CD1c-positive myeloid dendritic cell (primary cell): ENCODE results near the gene MROH8.

Source experiments
- DNase-seq: peaks from one replicate; pipeline ENCODE4 v3.0.0-alpha.2; 2016; ENCODE audit errors: extremely low spot score

MROH8 gene

DNA sequence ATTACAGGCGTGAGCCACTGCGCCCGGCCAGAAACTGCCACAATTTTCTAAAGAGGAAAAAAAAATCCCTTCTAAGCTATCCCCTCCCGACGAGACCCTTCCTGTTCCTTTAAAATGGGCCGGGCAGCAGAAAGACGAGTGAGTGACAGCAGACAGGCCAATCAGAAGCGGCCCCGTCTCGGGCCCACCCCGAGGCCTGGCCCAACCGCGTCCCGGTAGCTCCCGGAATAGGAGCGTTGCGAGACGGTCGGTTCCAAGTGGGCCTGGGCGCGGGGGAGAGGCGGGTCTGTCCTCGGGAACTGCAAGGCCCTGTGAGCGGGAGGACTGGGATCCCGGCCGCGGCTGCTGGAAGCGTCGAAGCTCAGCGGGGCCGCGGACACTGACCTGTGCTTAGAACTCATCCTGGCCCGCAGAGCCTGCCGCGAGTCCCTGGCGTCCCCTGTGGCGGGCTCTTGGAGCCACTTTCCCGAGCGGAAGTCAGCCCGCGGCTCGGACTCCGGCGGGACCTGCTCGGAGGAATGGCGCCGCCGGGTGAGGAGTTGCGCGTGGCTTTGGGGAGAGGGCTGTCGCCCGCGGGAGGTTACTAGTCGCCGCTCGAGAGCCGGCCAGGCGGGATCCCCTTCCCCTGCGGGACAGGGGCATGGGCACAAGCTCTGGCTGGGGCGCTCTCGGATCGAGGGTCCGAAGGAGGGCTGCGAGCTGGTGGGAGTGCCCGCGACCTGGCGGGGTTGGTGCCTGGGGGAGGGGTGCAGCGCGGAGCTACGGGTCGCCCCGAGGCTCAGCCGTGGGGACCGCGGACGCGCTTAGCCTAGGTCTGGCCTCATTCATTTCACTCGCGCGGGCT, at the start of gene MROH8, which contains the start of gene RPN2:
TSS of gene MROH8 (minus strand) at position 710 of the 844 bp plus-strand sequence.
TSS of gene RPN2 (plus strand) at position 492 of the 844 bp plus-strand sequence. CDS start at position 519, 27 bp downstream.
- DNase-seq, result peak; percentile 97

DNA sequence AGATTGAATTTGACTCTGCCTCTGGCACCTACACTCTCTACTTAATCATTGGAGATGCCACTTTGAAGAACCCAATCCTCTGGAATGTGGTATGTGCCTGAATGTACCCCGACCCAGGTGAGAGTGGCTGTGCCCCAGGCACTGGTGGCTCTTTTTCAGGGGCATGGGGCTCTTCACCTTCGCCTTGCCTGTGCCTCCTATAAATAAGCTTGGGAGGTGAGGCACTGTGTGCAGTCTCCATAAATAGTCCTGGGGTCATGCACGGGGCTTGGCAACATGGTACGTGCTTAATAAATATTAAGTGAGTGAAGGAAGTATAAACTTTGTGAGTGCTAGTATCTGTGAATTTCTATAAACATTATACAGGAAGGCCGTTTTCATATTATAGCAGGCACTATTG, 49.3 kb upstream of the MROH8 start:
- DNase-seq, result no peak

DNA sequence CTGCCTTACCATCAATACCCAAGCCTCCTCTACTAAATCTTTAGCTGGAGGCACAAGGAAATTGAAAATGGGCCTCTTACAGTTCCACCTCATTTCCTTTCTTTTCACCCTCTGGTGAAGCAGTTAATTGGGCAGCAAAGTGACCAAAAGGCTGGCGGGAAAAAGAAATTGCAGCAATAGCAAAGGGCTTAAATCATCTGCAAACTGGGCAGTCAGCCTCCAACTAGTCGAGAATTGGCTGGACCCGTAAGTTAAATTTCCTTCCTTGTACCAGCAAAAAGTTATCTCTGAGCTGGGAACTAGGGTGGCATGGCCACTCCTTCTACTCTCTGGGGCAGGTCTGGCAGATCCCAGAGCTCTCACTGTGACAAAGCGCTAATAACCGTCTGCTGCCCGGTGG, 48.7 kb upstream of the MROH8 start:
- no peak for DNase-seq

DNA sequence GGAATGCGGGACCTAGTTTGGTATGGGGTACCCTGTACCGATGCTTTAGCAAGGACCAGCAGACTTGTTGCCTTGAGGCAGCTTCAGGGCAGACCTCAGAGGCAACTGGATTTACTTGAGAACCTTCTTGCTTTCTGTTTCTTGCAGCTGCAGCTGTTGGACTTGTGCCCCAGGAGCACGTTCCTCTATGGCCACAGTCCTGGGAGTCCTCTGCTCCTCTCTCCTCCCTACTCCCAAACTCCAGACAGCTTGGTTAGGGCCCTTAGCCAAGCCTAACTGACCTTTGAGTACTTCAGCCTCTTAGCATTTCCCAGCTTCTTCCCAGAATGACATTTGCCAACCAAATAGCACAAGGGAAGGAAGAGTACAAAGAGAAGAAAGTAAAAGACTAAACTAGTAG, 47.5 kb upstream of the MROH8 start:
- no peak for DNase-seq

DNA sequence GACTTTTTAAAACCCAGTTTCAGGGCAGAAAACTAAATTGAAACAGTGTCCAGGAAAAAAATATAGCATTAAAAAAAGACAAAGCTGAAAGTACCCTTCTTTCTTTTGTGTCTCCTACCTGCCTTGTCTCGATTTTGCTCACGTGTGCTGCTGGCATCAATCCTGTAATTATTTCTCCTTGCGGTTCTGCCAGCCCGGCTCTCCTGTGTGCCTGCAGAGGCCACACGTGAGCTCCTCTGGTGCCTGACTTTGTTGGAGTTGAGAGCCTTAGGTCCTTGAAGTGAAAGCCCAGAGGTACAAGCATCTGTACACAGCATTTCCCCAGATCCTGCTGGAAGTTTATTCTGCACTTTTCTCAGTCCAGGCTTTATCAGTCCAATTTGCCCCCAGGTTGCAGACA, 45.8 kb upstream of the MROH8 start:
- no peak for DNase-seq

DNA sequence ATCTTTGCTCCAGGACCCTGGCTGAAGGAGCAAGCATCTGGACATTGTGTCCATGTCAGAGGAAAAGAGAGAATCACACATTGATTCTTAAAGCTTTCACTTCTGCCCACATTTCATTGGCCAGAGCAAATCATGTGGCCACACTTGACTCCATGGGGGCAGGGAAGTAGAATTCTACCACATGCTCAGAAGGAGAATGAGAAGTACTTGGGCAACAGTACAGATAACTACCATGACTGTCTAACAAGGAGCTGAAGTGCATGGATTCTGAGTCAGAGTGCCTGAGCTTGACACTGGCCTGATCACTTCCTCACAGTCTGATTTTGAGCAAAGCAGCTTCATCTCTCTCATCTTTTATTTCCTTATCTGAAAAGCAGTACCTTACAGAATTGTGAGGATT, 43.7 kb upstream of the MROH8 start:
- DNase-seq, result peak; percentile 92

DNA sequence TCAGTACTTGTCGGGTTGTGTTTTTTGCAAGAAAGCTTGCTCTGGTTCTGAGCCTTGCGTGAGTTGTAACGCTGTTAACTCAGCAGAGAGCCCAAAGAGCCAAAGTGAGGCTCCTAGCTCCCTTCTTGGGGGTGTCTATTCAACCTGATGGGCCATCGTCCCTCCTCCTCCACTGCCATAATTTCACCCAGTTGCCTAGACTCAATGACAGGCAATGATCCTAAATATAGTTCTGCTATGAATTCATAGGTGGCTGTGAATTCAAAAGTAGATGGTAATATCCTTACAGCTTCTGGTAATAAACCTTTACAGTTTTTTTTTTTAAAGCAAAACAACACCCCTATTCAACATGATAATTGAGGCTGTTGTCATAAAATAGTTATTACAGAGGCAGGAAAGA, 42.7 kb upstream of the MROH8 start:
- DNase-seq, result no peak

DNA sequence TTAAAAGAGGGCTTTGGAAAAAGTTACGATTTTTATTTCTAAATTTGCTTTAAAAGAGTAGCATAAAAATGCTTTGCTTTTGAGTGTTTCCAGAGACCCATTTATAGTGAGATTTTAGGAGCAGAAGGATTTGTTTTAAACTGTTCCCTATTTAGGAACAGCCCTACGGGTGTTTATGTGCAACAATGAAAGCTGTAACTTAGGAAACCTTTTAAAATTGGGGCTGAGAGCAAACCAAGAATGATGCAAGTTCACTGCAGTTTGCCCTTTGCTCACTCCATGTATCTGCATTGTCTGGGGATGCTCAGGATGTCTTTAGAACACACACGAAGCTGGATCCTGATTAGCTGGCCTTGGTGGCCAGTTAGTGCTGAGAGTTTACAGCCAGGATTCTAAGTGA, 41.4 kb upstream of the MROH8 start:
- no peak for DNase-seq

DNA sequence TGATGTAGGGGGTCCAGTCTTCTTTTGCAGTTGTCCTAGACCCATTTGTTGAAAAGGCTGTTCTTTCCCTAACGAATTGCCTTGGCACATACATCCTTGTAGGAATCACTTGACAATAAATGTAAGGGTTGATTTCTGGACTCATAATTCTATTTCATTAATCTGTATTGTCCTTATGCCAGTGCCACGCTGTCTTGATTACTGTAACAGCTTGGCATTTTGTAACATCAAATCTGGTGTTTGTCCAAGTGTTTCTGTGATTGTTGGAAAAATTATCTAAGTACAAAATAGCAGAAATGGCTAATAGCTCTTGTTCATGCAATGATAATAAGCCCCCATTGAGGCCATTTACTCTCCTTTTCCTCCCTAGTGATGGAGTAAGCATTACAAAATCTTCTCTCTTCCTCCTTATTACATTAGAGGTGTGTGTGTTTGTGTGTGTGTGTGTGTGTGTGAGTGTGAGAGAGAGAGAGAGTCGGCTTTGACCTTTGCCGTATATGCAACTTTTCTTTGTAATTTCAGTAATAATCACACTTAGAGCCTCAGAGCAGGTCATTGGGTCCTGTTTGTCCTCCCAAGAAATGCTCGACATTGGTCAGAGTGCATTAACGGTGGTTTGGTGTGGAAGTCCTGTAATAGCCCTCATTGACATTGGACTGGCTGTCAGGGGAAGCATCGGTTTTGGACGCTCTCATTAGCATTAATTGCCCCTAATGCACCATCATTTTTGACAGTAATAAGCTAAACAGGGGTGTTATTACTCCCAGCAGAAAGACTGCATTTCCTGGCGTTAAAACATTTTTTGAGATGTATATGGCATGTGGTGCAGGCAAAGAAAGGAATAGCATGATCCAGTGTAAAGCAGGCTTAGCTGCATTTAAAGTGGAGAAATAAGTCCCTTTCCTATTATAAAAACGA, 40.7 kb upstream of the MROH8 start:
- DNase-seq, result no peak

DNA sequence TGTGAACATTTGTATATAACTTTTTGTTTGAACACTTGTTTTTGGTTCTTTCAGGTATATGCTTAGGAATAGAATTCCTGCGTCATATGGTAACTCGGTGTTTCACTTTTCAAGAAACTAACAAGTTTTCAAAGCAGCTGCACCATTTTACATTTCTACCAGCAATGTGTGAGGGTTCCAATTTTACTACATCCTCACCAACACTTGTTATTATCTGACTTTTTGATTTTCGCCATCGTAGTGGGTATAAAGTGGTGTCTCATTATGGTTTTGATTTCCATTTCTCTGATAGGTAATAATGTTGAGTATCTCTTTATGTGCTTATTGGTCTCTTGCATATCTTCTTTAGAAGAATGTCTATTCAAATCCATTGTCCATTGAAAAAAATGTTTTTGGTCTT, 39.6 kb upstream of the MROH8 start:
- no peak for DNase-seq

DNA sequence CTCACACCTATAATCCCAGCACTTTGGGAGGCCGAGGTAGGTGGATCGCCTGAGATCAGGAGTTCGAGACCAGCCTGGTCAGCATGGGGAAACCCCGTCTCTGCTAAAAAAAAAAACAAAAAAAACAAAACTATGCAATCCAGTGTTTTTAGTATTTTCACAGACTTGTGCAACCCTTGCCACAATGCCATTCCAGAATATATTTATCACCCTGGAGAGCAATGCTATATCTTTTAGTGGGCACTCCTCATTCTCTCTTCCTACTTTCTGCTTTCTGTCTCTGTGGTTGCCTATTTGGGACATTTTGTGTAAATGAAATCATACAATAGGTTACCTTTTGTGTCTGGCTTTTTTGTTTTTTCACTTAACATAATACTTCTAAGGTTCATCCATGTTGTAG, 39.1 kb upstream of the MROH8 start:
- DNase-seq, result no peak

DNA sequence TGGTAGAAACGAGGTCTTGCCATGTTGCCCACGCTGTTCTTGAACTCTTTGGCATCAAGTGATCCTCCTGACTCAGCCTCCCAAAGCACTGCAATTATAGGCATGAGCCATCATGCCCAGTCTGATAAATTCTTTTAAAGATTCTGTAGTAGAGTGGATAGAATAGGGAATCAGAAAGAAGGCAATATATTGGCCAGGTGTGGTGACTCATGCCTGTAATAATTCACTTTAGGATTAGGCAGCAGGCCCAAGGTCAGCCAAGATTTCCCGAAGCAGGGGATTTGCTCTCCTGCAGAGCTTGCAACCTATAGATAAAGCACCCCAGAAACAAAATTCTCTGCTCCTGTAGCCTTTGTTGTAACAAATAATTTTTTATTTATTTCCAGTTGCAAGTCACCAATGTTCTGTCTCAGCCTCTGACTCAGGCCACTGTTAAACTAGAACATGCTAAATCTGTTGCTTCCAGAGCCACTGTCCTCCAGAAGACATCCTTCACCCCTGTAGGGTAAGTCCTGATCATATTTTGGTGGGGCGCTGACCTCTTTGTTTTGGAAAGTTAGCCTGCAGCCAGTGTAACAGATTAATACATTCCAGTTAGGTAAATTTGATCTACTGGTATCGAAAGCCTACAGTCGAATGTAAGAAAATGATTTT, 30.4 kb upstream of the MROH8 start:
- DNase-seq, result no peak

DNA sequence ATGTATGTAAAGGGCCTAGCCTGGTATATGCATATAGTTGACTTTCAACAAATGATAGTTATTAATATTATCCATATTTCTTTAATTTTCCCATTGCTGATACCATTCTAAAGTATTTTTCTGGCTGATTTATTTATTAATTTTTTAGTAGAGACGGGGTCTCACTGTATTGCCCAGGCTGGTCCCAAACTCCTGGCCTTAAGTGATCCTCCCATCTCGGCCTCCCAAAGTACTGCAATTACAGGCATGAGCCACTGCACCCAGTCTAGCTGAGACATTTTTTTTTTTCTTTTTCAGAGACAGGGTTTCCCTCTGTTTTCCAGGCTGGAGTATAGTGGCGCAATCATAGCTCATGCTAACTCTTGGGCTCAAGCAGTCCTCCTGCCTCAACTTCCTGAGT, 29.8 kb upstream of the MROH8 start:
- DNase-seq, result no peak

DNA sequence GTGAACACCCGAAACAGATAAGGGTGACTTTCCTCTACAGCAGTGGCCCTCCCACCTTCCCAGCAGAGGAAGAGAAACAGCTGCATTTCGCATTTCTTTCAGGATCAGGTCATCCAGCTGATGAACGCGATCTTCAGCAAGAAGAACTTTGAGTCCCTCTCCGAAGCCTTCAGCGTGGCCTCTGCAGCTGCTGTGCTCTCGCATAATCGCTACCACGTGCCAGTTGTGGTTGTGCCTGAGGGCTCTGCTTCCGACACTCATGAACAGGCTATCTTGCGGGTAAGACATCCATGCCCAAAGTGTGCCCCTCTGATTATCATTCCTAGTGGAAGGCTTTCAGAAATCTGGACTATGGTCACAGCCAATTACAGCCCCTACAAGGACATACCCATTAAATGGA, 27.8 kb upstream of the MROH8 start:
- no peak for DNase-seq

DNA sequence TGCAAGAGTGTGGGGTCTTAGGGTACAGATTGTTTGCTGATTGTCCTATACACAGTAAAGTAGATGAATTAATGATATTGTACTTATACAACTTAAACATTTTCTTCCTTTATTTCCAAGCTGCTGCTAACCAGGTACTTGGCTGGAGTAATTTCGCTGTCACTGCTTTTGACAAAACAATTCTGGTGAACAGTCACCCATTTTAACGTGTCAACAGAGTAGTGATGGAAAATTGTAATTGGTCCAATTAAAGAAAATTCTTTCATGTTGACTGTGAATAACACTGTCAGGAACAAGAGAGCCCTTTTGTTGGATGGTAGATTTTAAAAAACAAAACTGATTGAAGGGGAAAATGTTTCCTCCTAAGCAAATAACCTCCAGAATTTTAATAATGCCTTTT, 26.4 kb upstream of the MROH8 start:
- DNase-seq, result no peak

DNA sequence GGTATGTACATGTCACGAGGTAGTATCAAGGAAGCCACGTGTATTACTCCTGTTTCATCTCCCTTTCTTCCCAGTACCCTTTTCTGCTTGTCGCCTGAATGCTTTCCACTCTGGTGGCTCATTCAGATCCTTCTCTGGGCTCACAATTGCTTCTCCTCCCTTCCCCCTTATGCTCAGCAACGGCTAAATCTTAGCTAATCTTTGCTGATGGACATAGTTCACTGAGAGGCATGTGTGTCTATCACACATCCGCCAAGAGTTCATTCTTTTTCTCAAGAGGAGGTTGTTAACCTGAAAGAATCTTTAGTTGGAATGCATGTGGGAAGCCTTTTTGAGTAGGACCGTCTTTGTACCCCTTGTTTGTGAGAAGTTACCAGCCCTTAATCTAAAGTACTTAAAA, 25.8 kb upstream of the MROH8 start:
- no peak for DNase-seq

DNA sequence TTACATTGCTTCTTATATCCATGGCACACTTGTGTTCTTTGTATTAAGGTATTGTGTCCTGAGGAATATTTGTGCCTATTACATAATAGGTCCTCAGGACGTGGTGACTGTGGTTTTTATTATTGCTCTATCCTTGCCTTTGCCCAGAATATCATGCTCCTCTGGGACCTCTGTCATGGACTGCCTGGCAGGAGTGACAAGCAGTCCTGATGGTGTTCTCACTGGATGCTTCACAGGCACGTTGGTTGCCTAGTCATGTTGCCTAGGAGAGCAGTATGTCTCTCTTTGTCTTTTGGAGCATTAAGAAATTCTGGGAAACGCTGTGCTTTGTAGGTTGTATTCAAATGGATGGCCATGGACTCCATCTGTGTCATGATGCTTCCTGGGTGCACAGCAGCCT, 24.7 kb upstream of the MROH8 start:
- no peak for DNase-seq

DNA sequence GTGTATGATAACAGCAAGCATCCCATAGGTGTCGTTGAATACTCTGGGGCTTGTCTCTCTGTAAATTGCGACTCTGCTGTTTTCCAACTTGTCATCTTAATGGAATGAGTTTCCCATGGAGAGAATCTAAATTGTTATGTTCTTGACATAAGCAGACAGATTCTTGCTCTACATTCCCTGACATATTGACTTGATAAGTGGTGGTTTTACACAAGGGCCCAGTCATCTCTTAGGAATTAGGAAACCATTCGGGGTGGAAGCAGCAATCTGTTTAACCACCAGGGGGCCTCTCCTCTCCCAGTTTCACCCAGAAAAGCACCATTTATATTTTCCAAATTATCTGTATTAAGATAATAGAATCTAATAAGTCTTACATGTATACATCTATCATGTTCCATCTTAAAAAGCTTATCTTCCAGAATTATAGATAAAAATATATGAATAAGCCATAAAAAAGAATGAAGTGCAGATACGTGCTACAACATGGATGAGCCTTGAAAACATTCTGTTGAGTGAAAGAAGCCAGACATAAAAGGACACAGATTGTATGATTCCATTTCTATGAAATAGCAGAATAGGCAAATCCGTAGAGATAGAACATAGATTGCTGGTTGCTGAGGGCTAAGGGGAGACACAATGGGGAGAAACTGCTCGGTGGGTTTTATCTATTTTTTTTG, 23.1 kb upstream of the MROH8 start:
- peak; percentile 50 for DNase-seq

DNA sequence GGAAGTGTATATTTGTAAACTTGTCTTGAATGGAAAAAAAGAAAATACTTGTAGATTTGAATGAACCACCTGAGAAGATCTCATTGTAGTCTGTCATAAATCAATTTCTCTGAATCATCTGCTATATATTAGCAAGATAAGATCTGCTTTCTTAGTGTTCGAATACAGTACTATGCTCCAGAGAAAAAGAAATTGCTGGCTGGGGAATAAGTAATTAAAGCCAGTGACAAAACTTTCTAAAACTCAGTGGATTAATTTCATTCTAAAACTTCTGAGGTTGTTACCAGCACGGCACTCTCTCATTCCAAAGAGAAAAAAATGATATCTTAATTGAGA, 22.4 kb upstream of the MROH8 start:
- no peak for DNase-seq

DNA sequence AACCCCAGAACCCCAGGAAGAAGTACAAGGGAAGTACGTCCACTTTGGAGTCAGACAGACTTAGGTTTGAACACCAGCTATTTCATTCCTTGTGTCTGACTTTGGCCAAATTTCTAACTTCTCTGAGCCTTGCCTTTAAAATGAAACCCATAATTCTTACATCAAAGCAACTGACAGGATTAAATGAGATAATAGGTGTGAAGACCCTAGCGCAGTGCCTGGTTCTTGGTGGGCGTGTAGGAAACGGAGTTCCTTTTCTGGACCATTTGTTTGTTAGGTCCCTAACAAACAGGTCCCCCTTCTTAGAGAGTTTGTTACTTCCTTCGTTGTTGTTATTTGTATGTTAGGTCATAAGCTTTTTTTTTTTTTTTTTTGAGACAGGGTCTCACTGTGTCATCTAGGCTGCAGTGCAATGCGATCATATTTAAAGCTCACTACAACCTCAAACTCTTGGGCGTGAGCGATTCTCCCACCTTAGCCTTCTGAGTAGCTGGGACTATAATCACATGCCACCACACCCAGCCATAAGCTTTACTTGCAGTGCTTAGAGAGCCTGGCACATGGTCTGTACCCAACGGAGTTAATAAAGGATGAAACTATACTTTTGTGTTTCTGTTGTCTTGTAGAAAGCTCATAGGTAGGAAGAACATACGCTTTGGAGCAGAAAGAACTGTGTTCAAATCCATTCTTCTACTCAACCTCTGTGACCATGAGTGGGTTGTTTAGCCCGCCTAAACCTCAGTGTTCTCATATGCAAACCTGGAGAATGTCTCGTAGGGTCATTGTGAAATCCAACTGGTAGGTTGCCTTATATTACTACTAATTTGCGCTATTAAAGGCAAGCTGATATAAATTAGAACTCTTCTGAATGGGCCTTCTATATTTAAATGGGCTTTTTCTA, 21.8 kb upstream of the MROH8 start:
- DNase-seq, result no peak

DNA sequence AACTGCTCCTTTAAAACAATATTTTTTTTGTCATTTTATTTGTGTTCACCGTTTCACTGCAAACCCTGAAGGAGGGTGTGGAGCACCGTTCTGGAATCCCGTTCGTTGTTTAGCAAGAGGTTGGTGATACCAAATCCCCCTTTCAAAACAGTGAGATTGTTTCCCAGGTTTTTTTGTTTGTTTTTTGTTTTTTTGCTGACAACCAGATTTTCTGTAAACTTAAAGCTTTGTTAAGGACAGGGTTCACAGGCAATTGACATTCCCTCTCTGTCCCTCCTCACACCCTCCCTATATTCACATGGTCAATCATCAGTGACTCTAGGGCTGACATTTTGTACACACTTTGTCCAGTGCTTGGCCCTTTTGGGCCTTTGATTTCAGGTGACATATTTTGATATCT, 21.0 kb upstream of the MROH8 start:
- DNase-seq, result no peak
